OCI-M1 (cell line): ENCODE measurements around the gene GRWD1.

Experiments
- DNase-seq: peaks from one replicate; lab custom pipeline; 2025; lab: John Stamatoyannopoulos, UW

The GRWD1 gene

GRCh38 chr19:48498595-48499311 lies 53.0 kb downstream of the GRWD1 start:
- DNase-seq = no peak

DNA sequence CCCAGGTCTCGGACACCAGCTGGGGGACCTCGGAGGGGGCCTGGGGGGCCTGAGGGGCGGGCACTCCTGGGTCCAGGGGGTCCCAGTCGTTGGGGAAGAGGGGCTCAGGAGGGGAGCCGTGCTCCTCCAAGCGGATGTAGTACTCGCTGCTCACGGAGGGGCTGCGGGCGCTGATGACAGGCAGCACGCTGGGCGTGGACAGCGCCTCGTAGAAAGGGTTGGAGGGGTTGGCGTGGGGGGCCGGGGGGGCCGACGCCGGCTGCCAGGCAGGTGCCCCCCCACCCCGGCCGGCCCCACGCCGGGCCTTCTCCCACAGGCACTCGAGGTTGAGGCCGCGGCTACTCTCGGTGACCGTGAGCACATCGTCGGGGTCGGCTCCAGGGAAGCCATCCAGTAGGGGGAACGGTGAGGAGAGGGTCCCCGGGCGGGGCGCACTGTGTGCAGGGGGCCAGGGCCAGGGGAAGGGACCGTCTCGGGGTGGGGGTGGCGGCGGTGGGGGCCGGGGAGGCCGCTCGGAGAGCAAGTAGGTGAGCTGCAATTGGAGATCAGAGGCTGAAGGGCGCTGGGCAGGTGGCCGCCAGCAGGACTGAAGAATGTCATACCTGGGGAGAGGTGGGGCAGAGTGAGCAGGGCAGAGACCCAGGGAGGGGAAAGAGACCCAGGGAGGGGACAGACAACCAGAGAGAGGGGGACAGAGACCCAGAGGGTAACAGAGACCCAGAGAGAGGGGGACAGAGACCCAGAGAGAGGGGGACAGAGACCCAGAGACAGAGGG lies 53.7 kb downstream of the GRWD1 start:
- DNase-seq = no peak

DNA sequence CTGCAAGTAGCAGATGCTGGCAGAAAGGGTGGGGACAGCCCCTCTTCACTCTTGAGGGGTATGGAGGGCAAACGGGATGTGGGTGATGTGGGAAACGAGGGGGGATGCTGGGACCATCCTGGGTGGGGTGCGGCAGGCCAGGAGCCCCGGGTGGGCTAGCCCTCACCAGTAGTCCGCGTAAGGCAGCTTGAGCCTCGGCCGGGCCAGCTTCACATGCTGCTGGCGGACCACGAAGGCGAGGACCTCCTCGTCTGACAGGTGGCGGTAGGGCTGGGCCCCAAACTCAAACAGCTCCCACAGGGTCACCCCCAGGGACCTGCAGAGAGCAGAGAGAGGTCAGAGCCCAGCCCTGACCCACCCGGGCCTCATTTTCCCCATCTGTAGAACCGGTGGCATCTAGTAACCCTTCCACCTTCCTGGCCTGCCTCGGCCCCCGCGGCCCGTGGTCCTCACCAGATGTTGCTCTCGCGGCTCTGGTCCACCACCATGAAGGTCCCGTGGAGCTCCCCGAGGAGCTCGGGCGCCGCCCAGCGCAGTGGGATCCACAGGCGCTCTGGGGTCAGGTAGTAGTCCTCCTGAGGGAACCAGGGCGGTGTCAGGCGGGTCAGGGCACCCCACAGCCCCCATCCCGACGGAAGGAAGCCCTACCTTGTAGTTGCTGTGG lies 55.2 kb downstream of the GRWD1 start:
- DNase-seq = no peak

DNA sequence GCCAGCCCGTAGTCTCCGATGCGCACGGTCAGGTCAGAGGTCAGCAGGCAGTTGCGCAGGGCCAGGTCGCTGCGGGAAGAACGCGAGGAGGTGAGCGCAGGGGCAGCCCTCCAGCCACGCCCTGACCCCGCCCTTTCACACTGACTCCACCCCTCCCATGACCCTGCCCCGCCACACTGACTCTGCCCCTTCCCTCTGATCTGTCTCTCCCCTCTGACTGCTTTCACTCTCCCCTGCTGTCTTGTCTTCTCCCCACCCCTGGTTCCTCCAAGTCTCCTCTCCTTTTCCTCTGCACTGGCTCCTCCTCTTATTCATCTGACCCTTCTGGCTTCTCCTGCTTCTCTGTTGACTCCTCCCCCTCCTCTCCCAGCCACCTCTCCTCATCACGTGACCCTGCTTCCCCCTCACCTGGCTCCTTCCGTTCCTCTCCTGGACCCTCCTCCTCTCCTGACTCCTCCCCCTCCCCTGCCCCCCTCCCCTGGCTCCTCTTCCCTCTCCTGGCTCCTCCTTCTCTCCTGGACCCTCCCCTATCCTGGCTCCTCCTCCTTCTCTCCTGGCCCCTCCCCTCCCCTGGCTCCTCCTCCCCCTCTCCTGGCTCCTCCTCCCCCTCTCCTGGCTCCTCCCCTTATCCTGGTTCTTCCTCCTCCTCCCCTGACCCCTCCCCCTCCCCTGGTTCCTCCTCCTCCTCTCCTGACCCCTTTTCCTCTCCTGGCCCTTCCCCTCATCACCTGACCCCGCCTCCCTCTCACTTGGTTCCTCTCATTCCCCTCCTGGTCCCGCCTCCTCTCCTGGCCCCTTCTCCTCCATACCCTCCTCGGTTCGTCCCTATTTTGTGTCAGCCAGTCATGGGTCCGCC lies 55.9 kb downstream of the GRWD1 start:
- DNase-seq = peak; percentile 98

GRCh38 chr19:48502350-48503018 lies 56.7 kb downstream of the GRWD1 start:
- DNase-seq = no peak

DNA sequence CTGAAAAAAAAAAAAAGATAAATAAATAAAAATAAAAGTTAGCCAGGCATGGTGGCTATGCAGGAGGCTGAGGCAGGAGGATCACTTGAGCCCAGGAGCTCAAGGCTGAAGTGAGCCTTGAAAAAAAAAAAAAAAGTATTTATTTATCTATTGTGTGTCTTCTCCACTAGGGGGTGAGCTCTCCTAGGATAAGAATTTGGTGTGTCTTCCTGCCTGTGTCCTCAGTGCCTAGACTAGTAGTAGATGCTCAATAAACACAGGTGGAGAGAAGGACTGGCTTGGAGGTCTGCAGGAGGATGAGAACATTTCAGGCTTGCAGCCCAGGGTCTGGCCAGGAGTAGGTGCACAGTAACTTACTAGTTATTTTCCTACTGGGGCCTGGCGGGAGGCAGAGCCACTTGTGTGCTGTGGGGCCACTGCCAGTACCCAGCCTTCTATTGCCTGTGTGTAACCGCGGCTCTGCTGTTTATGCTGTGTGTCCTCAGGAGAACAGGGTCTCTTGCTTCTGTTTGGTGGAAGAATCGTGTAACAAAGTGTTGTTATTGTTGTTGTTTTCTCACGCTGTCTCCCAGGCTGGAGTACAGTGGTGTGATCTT lies 60.5 kb downstream of the GRWD1 start:
- DNase-seq = peak; percentile 78
